WTC11 (cell line): ENCODE measurements around the gene ACSS2. TPM values are rescaled to one million over a fixed set of nuclear protein-coding genes. Genes with fewer than 3 reads are reported as not detected.

Experiments
- AFF4 ChIP-seq: sonication (generic); formaldehyde crosslinking; IDR thresholded peaks from 2 replicates; pipeline ENCODE4 v1.8.1; 2023; ENCODE audit warnings: mild to moderate bottlenecking, missing genetic modification reagents, borderline replicate concordance
- AR ChIP-seq: fragments of 250-450 bp; sonication (Bioruptor Pico); IDR thresholded peaks from 2 replicates; pipeline ENCODE4 v1.9.0; 2021; ENCODE audit warnings: mild to moderate bottlenecking
- ATF2 ChIP-seq: sonication (generic); formaldehyde crosslinking; IDR thresholded peaks from 2 replicates; pipeline ENCODE4 v1.8.1; 2022; ENCODE audit warnings: low read depth, missing genetic modification reagents, borderline replicate concordance
- CBFB ChIP-seq: sonication (generic); formaldehyde crosslinking; IDR thresholded peaks from 2 replicates; pipeline ENCODE4 v1.8.1; 2022; ENCODE audit warnings: mild to moderate bottlenecking, low read depth, missing genetic modification reagents
- CTCF ChIP-seq: fragments of 200-600 bp; IDR thresholded peaks from 2 replicates; pipeline ENCODE4 v1.8.0; 2022; ENCODE audit warnings: antibody characterized with exemption
- ELF4 ChIP-seq: sonication (generic); formaldehyde crosslinking; IDR thresholded peaks from 2 replicates; pipeline ENCODE4 v1.8.1; 2022; ENCODE audit warnings: low read depth, mild to moderate bottlenecking, moderate library complexity, missing genetic modification reagents
- ESRRA ChIP-seq: sonication (generic); formaldehyde crosslinking; IDR thresholded peaks from 2 replicates; pipeline ENCODE4 v1.8.1; 2022; ENCODE audit warnings: mild to moderate bottlenecking, missing genetic modification reagents, borderline replicate concordance
- FOXP1 ChIP-seq: sonication (generic); formaldehyde crosslinking; IDR thresholded peaks from 2 replicates; pipeline ENCODE4 v1.8.0; 2022; ENCODE audit warnings: missing genetic modification reagents, mild to moderate bottlenecking, moderate library complexity, borderline replicate concordance
- FOXP4 ChIP-seq: sonication (generic); formaldehyde crosslinking; IDR thresholded peaks from 2 replicates; pipeline ENCODE4 v1.8.0; 2022; ENCODE audit warnings: mild to moderate bottlenecking, missing genetic modification reagents
- IRF2 ChIP-seq: sonication (generic); formaldehyde crosslinking; IDR thresholded peaks from 2 replicates; pipeline ENCODE4 v1.8.0; 2022; ENCODE audit warnings: low read depth, missing genetic modification reagents, borderline replicate concordance
- JAZF1 ChIP-seq: fragments of 250-450 bp; sonication (Bioruptor Pico); IDR thresholded peaks from 2 replicates; pipeline ENCODE4 v1.9.0; 2021; ENCODE audit warnings: moderate library complexity, mild to moderate bottlenecking, inconsistent platforms
- JUN ChIP-seq: sonication (generic); formaldehyde crosslinking; IDR thresholded peaks from 2 replicates; pipeline ENCODE4 v1.8.0; 2023; ENCODE audit warnings: mild to moderate bottlenecking, missing genetic modification reagents
- KAT7 ChIP-seq: sonication (generic); formaldehyde crosslinking; IDR thresholded peaks from 2 replicates; pipeline ENCODE4 v1.8.1; 2023; ENCODE audit warnings: missing genetic modification reagents, mild to moderate bottlenecking, borderline replicate concordance
- NR2C2 ChIP-seq: sonication (generic); formaldehyde crosslinking; IDR thresholded peaks from 2 replicates; pipeline ENCODE4 v1.8.0; 2022; ENCODE audit warnings: mild to moderate bottlenecking, missing genetic modification reagents
- PREB ChIP-seq: sonication (generic); formaldehyde crosslinking; IDR thresholded peaks from 2 replicates; pipeline ENCODE4 v1.8.1; 2022; ENCODE audit warnings: mild to moderate bottlenecking, missing genetic modification reagents, moderate library complexity, borderline replicate concordance
- RORB ChIP-seq: fragments of 250-450 bp; sonication (Bioruptor Pico); IDR thresholded peaks from 2 replicates; pipeline ENCODE4 v1.9.0; 2021; ENCODE audit warnings: mild to moderate bottlenecking
- SMAD3 ChIP-seq: sonication (generic); formaldehyde crosslinking; IDR thresholded peaks from 2 replicates; pipeline ENCODE4 v1.8.0; 2022; ENCODE audit warnings: missing genetic modification reagents, mild to moderate bottlenecking, borderline replicate concordance
- SP1 ChIP-seq: sonication (generic); formaldehyde crosslinking; conservative IDR thresholded peaks from 2 replicates; pipeline ENCODE4 v1.8.1; 2022; ENCODE audit warnings: missing genetic modification reagents
- ZNF121 ChIP-seq: sonication (generic); formaldehyde crosslinking; IDR thresholded peaks from 2 replicates; pipeline ENCODE4 v1.8.0; 2023; ENCODE audit warnings: missing genetic modification reagents
- ZNF281 ChIP-seq: sonication (generic); formaldehyde crosslinking; IDR thresholded peaks from 2 replicates; pipeline ENCODE4 v1.8.0; 2023; ENCODE audit warnings: mild to moderate bottlenecking, missing genetic modification reagents
- ZNF317 ChIP-seq: sonication (generic); formaldehyde crosslinking; IDR thresholded peaks from 2 replicates; pipeline ENCODE4 v1.8.1; 2023; ENCODE audit warnings: low read depth, mild to moderate bottlenecking, moderate library complexity, missing genetic modification reagents, borderline replicate concordance
- ZNF396 ChIP-seq: fragments of 250-450 bp; sonication (Bioruptor Pico); IDR thresholded peaks from 2 replicates; pipeline ENCODE4 v1.8.0; 2021; ENCODE audit warnings: mild to moderate bottlenecking, moderate library complexity, borderline replicate concordance
- total RNA-seq: library from RNA; stranded (reverse); gene quantifications from 3 replicates; pipeline ENCODE4 v1.2.3, GENCODE V29; 2021

Gene ACSS2
- total RNA-seq, 1 experiment from 2014 or later: 28.9 TPM

- TF ChIP-seq ESRRA: peak; percentile 49; the same call in 1 of the 2 replicates
- no peak for TF ChIP-seq AR
- no peak for TF ChIP-seq NR2C2
- TF ChIP-seq FOXP4: peak; percentile 52; the same call in 1 of the 2 replicates
- no peak for TF ChIP-seq ZNF281 (CRISPR knock-in tag)
- no peak for TF ChIP-seq ATF2 (CRISPR knock-in tag)
- peak; percentile 75; the same call in 1 of the 2 replicates for TF ChIP-seq FOXP1 (CRISPR knock-in tag)
- TF ChIP-seq AFF4 (CRISPR knock-in tag): no peak; the same call in 1 of the 2 replicates
- no peak for TF ChIP-seq RORB (CRISPR knock-in tag)
- TF ChIP-seq ELF4 (CRISPR knock-in tag): no peak
- TF ChIP-seq CTCF: no peak
- no peak for TF ChIP-seq ZNF317 (CRISPR knock-in tag)
- no peak for TF ChIP-seq JUN (CRISPR knock-in tag)
- no peak for TF ChIP-seq ZNF396 (CRISPR knock-in tag)
- no peak for TF ChIP-seq CBFB (CRISPR knock-in tag)
- TF ChIP-seq SMAD3 (CRISPR knock-in tag): peak; percentile 73
- TF ChIP-seq JAZF1: no peak
- TF ChIP-seq KAT7 (CRISPR knock-in tag): peak; percentile 46; the same call in 1 of the 2 replicates
- TF ChIP-seq PREB: no peak
- TF ChIP-seq IRF2 (CRISPR knock-in tag): no peak
- TF ChIP-seq SP1 (CRISPR knock-in tag): peak; percentile 84
- TF ChIP-seq ZNF121: peak; percentile 97
Measured at GRCh38 chr20:34955231-34956040, 79.0 kb downstream of the ACSS2 start, which contains the start of the genes GSS and MYH7B (continued).
